Neural cell (in vitro differentiated cells): Measurements from ENCODE around the gene FBXO48. TPM values are rescaled to one million over a fixed set of nuclear protein-coding genes. Genes with fewer than 3 reads are reported as not detected.

Source experiments
- H2AFZ ChIP-seq: fragments of 200-600, 300-800 bp; sonication (generic), shearing (Covaris generic); 2 replicates; pipeline ENCODE4 v1.6.0; 2014; ENCODE audit warnings: low read depth, mild to moderate bottlenecking, antibody characterized with exemption, low read length, moderate library complexity
- H3F3A ChIP-seq: fragments of 200-600 bp; shearing (Covaris generic); 2 replicates; pipeline ENCODE4 v1.6.1; 2016; ENCODE audit warnings: mild to moderate bottlenecking, moderate library complexity, mixed read lengths, antibody characterized with exemption, low read length; ENCODE audit not compliant: insufficient read depth, poor library complexity, severe bottlenecking
- H3K27ac ChIP-seq: fragments of 200-600, 300-800 bp; sonication (generic), shearing (Covaris generic); 2 replicates; pipeline ENCODE4 v1.5.1; 2014; ENCODE audit warnings: mild to moderate bottlenecking, low read length, moderate library complexity
- H3K27me3 ChIP-seq: fragments of 300-800, 200-600 bp; sonication (generic), shearing (Covaris generic); 2 replicates; pipeline ENCODE4 v1.6.0; 2014; ENCODE audit warnings: mild to moderate bottlenecking, low read depth, low read length, moderate library complexity; ENCODE audit not compliant: insufficient read depth
- H3K36me3 ChIP-seq: fragments of 300-800, 200-600 bp; sonication (generic), shearing (Covaris generic); 2 replicates; pipeline ENCODE4 v1.5.1; 2014; ENCODE audit warnings: mild to moderate bottlenecking, antibody characterized with exemption, low read length, moderate library complexity; ENCODE audit not compliant: insufficient read depth
- H3K4me2 ChIP-seq: fragments of 300-800, 200-600 bp; sonication (generic), shearing (Covaris generic); 2 replicates; pipeline ENCODE4 v1.6.0; 2014; ENCODE audit warnings: mild to moderate bottlenecking, low read length
- H3K4me3 ChIP-seq: fragments of 300-800, 200-600 bp; sonication (generic), shearing (Covaris generic); 2 replicates; pipeline ENCODE4 v1.5.1; 2014; ENCODE audit warnings: mild to moderate bottlenecking, low read length, moderate library complexity
- H3K79me2 ChIP-seq: fragments of 200-600 bp; shearing (Covaris generic); replicated peaks from 2 replicates; pipeline ENCODE4 v1.6.0; 2014; ENCODE audit warnings: mild to moderate bottlenecking, low read length, moderate library complexity; ENCODE audit not compliant: insufficient read depth
- H3K9ac ChIP-seq: fragments of 300-800, 200-600 bp; sonication (generic), shearing (Covaris generic); 2 replicates; pipeline ENCODE4 v1.6.1; 2016; ENCODE audit warnings: mild to moderate bottlenecking, low read length, mixed read lengths
- H3K9me2 ChIP-seq: fragments of 200-600 bp; shearing (Covaris generic); 2 replicates; pipeline ENCODE4 v1.6.1; 2016; ENCODE audit warnings: mild to moderate bottlenecking, low read length, mixed read lengths; ENCODE audit not compliant: insufficient read depth
- H3K9me3 ChIP-seq: fragments of 200-600, 300-800 bp; sonication (generic), shearing (Covaris generic); 2 replicates; pipeline ENCODE4 v1.6.1; 2016; ENCODE audit warnings: mild to moderate bottlenecking, mixed run types, low read length, moderate library complexity, mixed read lengths
- H4K20me1 ChIP-seq: fragments of 200-600 bp; shearing (Covaris generic); 2 replicates; pipeline ENCODE4 v1.6.1; 2016; ENCODE audit warnings: mild to moderate bottlenecking, mixed run types; ENCODE audit not compliant: insufficient read depth
- CTCF ChIP-seq: fragments of 450-650 bp; IDR thresholded peaks from 2 replicates; pipeline ENCODE4 v1.5.1; 2014; ENCODE audit warnings: antibody characterized with exemption, mild to moderate bottlenecking, moderate library complexity; ENCODE audit not compliant: poor library complexity, severe bottlenecking
- EP300 ChIP-seq: fragments of 450-650 bp; conservative IDR thresholded peaks from 2 replicates; pipeline ENCODE4 v1.6.1; 2014; ENCODE audit warnings: antibody characterized with exemption, mild to moderate bottlenecking, moderate library complexity; ENCODE audit not compliant: poor library complexity, severe bottlenecking
- EZH2 ChIP-seq: fragments of 200-600, 300-800 bp; shearing (Covaris generic), sonication (generic); IDR thresholded peaks from 2 replicates; pipeline ENCODE4 v1.6.1; 2014; ENCODE audit warnings: antibody characterized with exemption, low read length, borderline replicate concordance, mild to moderate bottlenecking; ENCODE audit not compliant: insufficient read depth, poor library complexity, severe bottlenecking
- MXI1 ChIP-seq: fragments of 450-650 bp; conservative IDR thresholded peaks from 2 replicates; pipeline ENCODE4 v1.6.1; 2014; ENCODE audit warnings: antibody characterized with exemption, mild to moderate bottlenecking; ENCODE audit not compliant: poor library complexity, severe bottlenecking
- POLR2AphosphoS5 ChIP-seq: IDR thresholded peaks from 2 replicates; pipeline ENCODE4 v1.6.1; 2012
- RAD21 ChIP-seq: fragments of 450-650 bp; conservative IDR thresholded peaks from 2 replicates; pipeline ENCODE4 v1.6.1; 2014; ENCODE audit warnings: antibody characterized with exemption, mild to moderate bottlenecking, moderate library complexity
- SMC3 ChIP-seq: fragments of 450-650 bp; conservative IDR thresholded peaks from 2 replicates; pipeline ENCODE4 v1.6.1; 2014; ENCODE audit warnings: antibody characterized with exemption, mild to moderate bottlenecking, moderate library complexity; ENCODE audit not compliant: poor library complexity
- TAF1 ChIP-seq: IDR thresholded peaks from 2 replicates; pipeline ENCODE4 v1.6.1; 2012; ENCODE audit warnings: low read depth
- polyA plus RNA-seq: library from polyadenylated mRNA; depleted of rRNA; stranded (reverse); fragments of >200 nt; gene quantifications from 2 replicates; pipeline ENCODE4 v1.2.3, GENCODE V29; 2014

FBXO48 gene
- polyA plus RNA-seq, 1 donor from 2014 or later = 0.45 TPM

GRCh38 chr2:68463287-68463877 is 3.7 kb downstream of the FBXO48 start:
- no peak overlapping the region for H3K4me3 ChIP-seq
- no peak overlapping the region for H3K27ac ChIP-seq

GRCh38 chr2:68458981-68459380 is 8.1 kb downstream of the FBXO48 start:
- Histone ChIP-seq H3K27ac (no peak overlapping the region), H3K4me2 (no peak overlapping the region)

More at GRCh38 chr2:68463287-68463877, 3.7 kb downstream of the FBXO48 start:
- no peaks in the 10 kb centered on the region for H4K20me1 ChIP-seq
- no peak overlapping the region for H3K9ac ChIP-seq
- no peaks in the 10 kb centered on the region for H3K27me3 ChIP-seq
- no peaks in the 10 kb centered on the region for H3K36me3 ChIP-seq
- no peak overlapping the region for H2AFZ ChIP-seq
- H3F3A ChIP-seq = no peaks in the 10 kb centered on the region
- no peaks in the 10 kb centered on the region for H3K9me2 ChIP-seq
- no peaks in the 10 kb centered on the region for H3K9me3 ChIP-seq
- no peak overlapping the region for H3K4me2 ChIP-seq
- TF ChIP-seq CTCF = peak; percentile 84
- no peak for TF ChIP-seq TAF1
- peak; percentile 92 for TF ChIP-seq RAD21
- peak; percentile 90 for TF ChIP-seq SMC3
- no peaks in the 10 kb centered on the region for H3K79me2 ChIP-seq

GRCh38 chr2:68456198-68456597 is 10.9 kb downstream of the FBXO48 start:
- Histone ChIP-seq H3K4me2 (no peak overlapping the region), H3K27ac (no peak overlapping the region), H3K27me3 (no peaks in the 10 kb centered on the region), H2AFZ (no peak overlapping the region), H3K9ac (no peak overlapping the region), H3K79me2 (no peaks in the 10 kb centered on the region), H3F3A (no peaks in the 10 kb centered on the region), H3K9me3 (no peaks in the 10 kb centered on the region), H4K20me1 (no peaks in the 10 kb centered on the region), H3K36me3 (no peaks in the 10 kb centered on the region), H3K9me2 (no peaks in the 10 kb centered on the region), H3K4me3 (no peak overlapping the region)
- TF ChIP-seq POLR2AphosphoS5 = no peak
- TF ChIP-seq TAF1 = no peak
- TF ChIP-seq EZH2 = no peak
- TF ChIP-seq MXI1 = no peak
- no peak for TF ChIP-seq RAD21
- TF ChIP-seq EP300 = no peak
- TF ChIP-seq CTCF = no peak

More at GRCh38 chr2:68458981-68459380, 8.1 kb downstream of the FBXO48 start:
- no peak overlapping the region for H3K4me3 ChIP-seq
- no peak overlapping the region for H2AFZ ChIP-seq
- no peaks in the 10 kb centered on the region for H4K20me1 ChIP-seq
- no peak overlapping the region for H3K9ac ChIP-seq
- H3K9me3 ChIP-seq = no peaks in the 10 kb centered on the region
- no peaks in the 10 kb centered on the region for H3K9me2 ChIP-seq
- H3F3A ChIP-seq = no peaks in the 10 kb centered on the region
- no peaks in the 10 kb centered on the region for H3K79me2 ChIP-seq
- H3K27me3 ChIP-seq = no peaks in the 10 kb centered on the region
- TF ChIP-seq CTCF (no peak), RAD21 (no peak), MXI1 (no peak), SMC3 (no peak)
- H3K36me3 ChIP-seq = no peaks in the 10 kb centered on the region
